ENCODE measurements around the gene CHRNA4. TPM values are rescaled to one million over a fixed set of nuclear protein-coding genes. Genes with fewer than 3 reads are reported as not detected.
"Not testable (repeated sequence)": the region's sequence is repeated elsewhere in the genome, so short reads cannot be mapped to it uniquely, and the experiment has no call there.

CHRNA4 gene
- total RNA-seq, 2 donors from 2014 or later = 0.46 TPM; not detected in 1

DNA sequence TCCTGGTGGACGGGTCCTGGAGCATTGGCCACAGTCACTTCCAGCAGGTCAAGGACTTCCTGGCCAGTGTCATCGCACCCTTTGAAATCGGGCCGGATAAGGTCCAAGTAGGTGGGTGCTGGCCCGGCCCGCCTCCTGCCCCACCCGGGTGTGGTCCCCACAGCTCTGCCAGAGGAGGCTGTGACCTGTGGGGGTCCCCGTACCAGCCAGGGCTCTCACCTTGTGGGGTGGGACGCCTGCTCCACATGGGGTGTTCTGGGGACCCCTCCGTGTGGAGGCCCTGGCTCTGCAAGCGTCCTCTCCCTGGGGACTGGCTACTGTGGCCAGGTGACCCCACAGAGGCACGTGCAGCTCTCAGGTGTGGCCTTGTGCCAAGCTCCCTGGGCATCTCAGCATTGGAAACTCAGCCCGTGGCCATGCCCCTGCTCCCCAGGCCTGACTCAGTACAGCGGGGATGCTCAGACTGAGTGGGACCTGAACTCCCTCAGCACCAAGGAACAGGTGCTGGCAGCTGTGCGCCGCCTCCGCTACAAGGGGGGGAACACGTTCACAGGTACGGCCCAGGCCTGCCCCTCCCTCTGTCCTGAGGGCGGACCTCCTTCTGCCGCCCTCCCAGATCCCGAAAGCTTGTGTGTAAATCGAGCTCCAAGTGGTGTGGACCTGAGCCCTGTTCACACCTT lies 53.5 kb downstream of the CHRNA4 start:
- H3K27ac ChIP-seq (ENCODE audit: low read depth, low read length) = no peak overlapping the region
- H3K9ac ChIP-seq (ENCODE audit: extremely low read depth, low read length, poor library complexity, severe bottlenecking) = no peak overlapping the region
- H3K36me3 ChIP-seq (ENCODE audit: control insufficient read depth, insufficient read depth, low read length) = no peaks in the 10 kb centered on the region
- no peaks in the 10 kb centered on the region for H3K4me1 Mint-ChIP-seq
- H3K27ac Mint-ChIP-seq = no peak overlapping the region
- no peaks in the 10 kb centered on the region for H3K27me3 ChIP-seq (ENCODE audit: control insufficient read depth, insufficient read depth, low read length, poor library complexity, severe bottlenecking)
- H3K36me3 Mint-ChIP-seq (ENCODE audit: low read depth) = no peaks in the 10 kb centered on the region
- no peaks in the 10 kb centered on the region for H3K9me3 Mint-ChIP-seq
- TF ChIP-seq, protein P1, sequence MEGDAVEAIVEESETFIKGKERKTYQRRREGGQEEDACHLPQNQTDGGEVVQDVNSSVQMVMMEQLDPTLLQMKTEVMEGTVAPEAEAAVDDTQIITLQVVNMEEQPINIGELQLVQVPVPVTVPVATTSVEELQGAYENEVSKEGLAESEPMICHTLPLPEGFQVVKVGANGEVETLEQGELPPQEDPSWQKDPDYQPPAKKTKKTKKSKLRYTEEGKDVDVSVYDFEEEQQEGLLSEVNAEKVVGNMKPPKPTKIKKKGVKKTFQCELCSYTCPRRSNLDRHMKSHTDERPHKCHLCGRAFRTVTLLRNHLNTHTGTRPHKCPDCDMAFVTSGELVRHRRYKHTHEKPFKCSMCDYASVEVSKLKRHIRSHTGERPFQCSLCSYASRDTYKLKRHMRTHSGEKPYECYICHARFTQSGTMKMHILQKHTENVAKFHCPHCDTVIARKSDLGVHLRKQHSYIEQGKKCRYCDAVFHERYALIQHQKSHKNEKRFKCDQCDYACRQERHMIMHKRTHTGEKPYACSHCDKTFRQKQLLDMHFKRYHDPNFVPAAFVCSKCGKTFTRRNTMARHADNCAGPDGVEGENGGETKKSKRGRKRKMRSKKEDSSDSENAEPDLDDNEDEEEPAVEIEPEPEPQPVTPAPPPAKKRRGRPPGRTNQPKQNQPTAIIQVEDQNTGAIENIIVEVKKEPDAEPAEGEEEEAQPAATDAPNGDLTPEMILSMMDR (conservative IDR thresholded peaks at IDR 0.05) = no peak
- H3K4me1 ChIP-seq (ENCODE audit: control insufficient read depth, insufficient read depth, low read length) = no peaks in the 10 kb centered on the region
- WGBS, 2 experiments (ENCODE audit: insufficient coverage in 1 of 2, insufficient read length in 1 of 2) = 90% methylated on average over 20 to 23 of the region's 23 CpGs
- H3K9me3 ChIP-seq (ENCODE audit: control insufficient read depth, low read length) = no peaks in the 10 kb centered on the region
- no peak overlapping the region for H3K4me3 ChIP-seq (ENCODE audit: low read length)
- H3K27me3 Mint-ChIP-seq (ENCODE audit: insufficient read depth) = peaks cover 3% of the 10 kb centered on the region
- no peak for DNase-seq
- H3K4me3 Mint-ChIP-seq = no peak overlapping the region

DNA sequence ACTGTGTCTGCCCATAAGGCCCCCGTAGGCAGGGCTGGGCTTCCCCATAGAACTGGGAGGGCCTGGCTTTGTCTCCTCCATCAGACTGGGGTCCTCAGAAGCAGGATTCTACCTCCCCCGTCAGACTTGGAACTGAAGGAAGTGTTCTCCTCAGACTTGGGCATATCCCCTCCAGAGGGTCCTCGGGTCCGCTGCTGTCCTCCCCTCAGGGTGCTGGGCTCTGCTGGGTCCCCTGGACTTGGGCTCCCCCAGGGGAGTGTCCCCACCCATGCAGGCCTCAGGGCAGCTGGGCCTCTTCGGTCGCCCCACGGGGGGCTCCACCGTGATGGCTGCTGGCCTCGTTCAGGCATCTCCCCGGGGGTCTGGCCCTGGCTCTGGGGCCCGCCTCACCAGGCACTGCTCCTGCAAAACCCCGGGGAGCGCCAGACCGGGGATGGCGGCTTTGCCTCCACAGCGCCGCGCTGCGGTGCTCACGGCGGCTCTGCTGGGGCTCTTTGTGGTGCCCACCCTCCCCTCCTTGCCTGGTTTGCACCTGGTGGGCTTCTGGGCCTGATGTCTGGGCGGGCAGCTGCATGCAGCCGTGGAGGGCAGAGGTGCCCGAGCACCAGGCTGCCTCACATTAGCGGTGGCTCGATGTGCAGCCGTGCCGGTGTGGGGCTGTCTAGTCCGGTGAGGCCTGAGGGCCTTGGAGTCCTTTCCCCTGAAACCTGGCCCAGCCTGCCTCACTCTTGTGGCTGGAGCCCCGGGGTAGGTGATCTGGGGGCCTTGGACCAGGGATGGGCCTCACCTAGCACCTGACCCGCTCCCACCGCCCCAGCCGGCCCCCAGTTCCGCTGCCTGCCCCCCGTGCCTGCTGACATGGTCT lies 54.2 kb downstream of the CHRNA4 start:
- no peak overlapping the region for H3K4me3 Mint-ChIP-seq
- no peaks in the 10 kb centered on the region for H3K9me3 ChIP-seq (ENCODE audit: control insufficient read depth, low read length)
- TF ChIP-seq, protein P1 (conservative IDR thresholded peaks at IDR 0.05) = no peak
- no peak overlapping the region for H3K9ac ChIP-seq (ENCODE audit: extremely low read depth, low read length, poor library complexity, severe bottlenecking)
- 88 to 92% methylated on average over 25 to 35 of the region's 35 CpGs for WGBS, 2 experiments (ENCODE audit: insufficient coverage in 1 of 2, insufficient read length in 1 of 2)
- no peaks in the 10 kb centered on the region for H3K36me3 Mint-ChIP-seq (ENCODE audit: low read depth)
- H3K4me3 ChIP-seq (ENCODE audit: low read length) = no peak overlapping the region
- H3K27ac Mint-ChIP-seq = no peak overlapping the region
- no peaks in the 10 kb centered on the region for H3K4me1 Mint-ChIP-seq
- no peak for DNase-seq
- H3K27me3 Mint-ChIP-seq (ENCODE audit: insufficient read depth) = peaks cover 3% of the 10 kb centered on the region
- H3K27me3 ChIP-seq (ENCODE audit: control insufficient read depth, insufficient read depth, low read length, poor library complexity, severe bottlenecking) = no peaks in the 10 kb centered on the region
- no peaks in the 10 kb centered on the region for H3K4me1 ChIP-seq (ENCODE audit: control insufficient read depth, insufficient read depth, low read length)
- no peak overlapping the region for H3K27ac ChIP-seq (ENCODE audit: low read depth, low read length)
- no peaks in the 10 kb centered on the region for H3K9me3 Mint-ChIP-seq
- H3K36me3 ChIP-seq (ENCODE audit: control insufficient read depth, insufficient read depth, low read length) = no peaks in the 10 kb centered on the region

DNA sequence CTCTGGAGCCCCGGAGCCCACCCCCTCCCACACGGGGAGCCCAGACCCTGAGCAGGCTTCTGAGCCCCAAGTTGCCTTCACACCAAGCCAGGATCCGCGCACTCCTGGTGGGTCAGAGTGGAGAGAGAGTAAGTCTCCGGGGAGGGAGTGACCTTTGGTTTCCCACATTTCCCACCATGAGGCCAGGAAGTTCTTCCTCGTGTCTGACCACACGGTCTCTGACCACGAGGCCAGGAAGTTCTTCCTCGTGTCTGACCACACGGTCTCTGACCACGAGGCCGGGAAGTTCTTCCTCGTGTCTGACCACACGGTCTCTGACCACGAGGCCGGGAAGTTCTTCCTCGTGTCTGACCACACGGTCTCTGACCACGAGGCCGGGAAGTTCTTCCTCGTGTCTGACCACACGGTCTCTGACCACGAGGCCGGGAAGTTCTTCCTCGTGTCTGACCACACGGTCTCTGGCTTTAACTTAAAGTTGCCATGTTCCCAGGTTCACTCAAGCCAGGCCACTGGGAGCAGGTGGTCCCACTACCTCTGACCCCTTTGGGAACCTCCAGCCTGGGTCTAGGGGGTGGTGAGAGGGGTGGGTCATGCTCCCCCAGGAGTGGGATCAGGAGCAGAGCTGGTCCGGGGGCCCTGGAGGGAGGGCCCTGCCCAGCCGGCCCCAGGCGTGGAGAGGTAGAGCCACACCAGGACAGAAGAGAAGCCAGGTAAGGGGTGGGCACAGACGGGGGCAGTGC lies 55.0 kb downstream of the CHRNA4 start:
- H3K27ac Mint-ChIP-seq; H3K27ac ChIP-seq (ENCODE audit: low read depth, low read length); H3K4me1 Mint-ChIP-seq; H3K9me3 ChIP-seq (ENCODE audit: control insufficient read depth, low read length); H3K36me3 Mint-ChIP-seq (ENCODE audit: low read depth); DNase-seq; H3K9ac ChIP-seq (ENCODE audit: extremely low read depth, low read length, poor library complexity, severe bottlenecking); H3K27me3 Mint-ChIP-seq (ENCODE audit: insufficient read depth); H3K4me3 Mint-ChIP-seq; H3K4me1 ChIP-seq (ENCODE audit: control insufficient read depth, insufficient read depth, low read length); H3K27me3 ChIP-seq (ENCODE audit: control insufficient read depth, insufficient read depth, low read length, poor library complexity, severe bottlenecking); H3K4me3 ChIP-seq (ENCODE audit: low read length); H3K9me3 Mint-ChIP-seq; H3K36me3 ChIP-seq (ENCODE audit: control insufficient read depth, insufficient read depth, low read length): not testable (repeated sequence)
- WGBS, 2 experiments (ENCODE audit: insufficient coverage in 1 of 2, insufficient read length in 1 of 2) = 90% methylated on average over 19 of the region's 30 CpGs; no CpG with 5 or more reads in 1 of the 2 experiments
